ENCODE data around the gene GLT1D1.

GRCh38 chr12:128976120-128976738, 123.0 kb downstream of the GLT1D1 start:
- TF ChIP-seq CTCF (conservative IDR thresholded peaks at IDR 0.05; ENCODE audit: low read depth, low read length): peak; percentile 39; the same call in 1 of the 2 replicates
- no peak for TF ChIP-seq EZH2 (IDR thresholded peaks at IDR 0.05; ENCODE audit: low read length, unreplicated experiment)
- TF ChIP-seq EZH2phosphoT487 (IDR thresholded peaks at IDR 0.05; ENCODE audit: borderline replicate concordance, low read length): no peak

Measured in PC-3 (cell line).